ENCODE data around the gene KCNQ5.

- no peak for TF ChIP-seq CTCF (IDR thresholded peaks at IDR 0.05)
- no peak for TF ChIP-seq REST (IDR thresholded peaks at IDR 0.05; ENCODE audit: insufficient read depth in 1 of 2, low read depth in 2 of 2, low read length in 1 of 2)
Observed at GRCh38 chr6:73157870-73158269, 536.0 kb downstream of the KCNQ5 start.

Measured in Panc1 (cell line).